Fibroblast of villous mesenchyme (primary cell): ENCODE measurements around the gene HIVEP3. TPM values are rescaled to one million over a fixed set of nuclear protein-coding genes. Genes with fewer than 3 reads are reported as not detected.
"Not testable (repeated sequence)": the region's sequence is repeated elsewhere in the genome, so short reads cannot be mapped to it uniquely, and the experiment has no call there.

Experiments
- DNase-seq: peaks from one replicate; pipeline ENCODE4 v3.0.0-alpha.2; 2010; ENCODE audit warnings: low read depth
- H3K4me3 ChIP-seq: 2 replicates; pipeline ENCODE4 v1.5.1; 2011; ENCODE audit warnings: low read depth, mild to moderate bottlenecking, low read length
- total RNA-seq: library from RNA; depleted of rRNA; stranded (reverse); fragments of >200 nt; gene quantifications from 2 replicates; pipeline ENCODE4 v1.2.3, GENCODE V29; 2012
- TF ChIP-seq, protein P1 (sequence below): IDR thresholded peaks from 2 replicates; pipeline ENCODE4 v1.5.1; 2012; ENCODE audit warnings: low read depth, mild to moderate bottlenecking, low read length; ENCODE audit not compliant: insufficient read depth

HIVEP3 gene
- total RNA-seq, 1 donor, result 0.86 TPM

DNA sequence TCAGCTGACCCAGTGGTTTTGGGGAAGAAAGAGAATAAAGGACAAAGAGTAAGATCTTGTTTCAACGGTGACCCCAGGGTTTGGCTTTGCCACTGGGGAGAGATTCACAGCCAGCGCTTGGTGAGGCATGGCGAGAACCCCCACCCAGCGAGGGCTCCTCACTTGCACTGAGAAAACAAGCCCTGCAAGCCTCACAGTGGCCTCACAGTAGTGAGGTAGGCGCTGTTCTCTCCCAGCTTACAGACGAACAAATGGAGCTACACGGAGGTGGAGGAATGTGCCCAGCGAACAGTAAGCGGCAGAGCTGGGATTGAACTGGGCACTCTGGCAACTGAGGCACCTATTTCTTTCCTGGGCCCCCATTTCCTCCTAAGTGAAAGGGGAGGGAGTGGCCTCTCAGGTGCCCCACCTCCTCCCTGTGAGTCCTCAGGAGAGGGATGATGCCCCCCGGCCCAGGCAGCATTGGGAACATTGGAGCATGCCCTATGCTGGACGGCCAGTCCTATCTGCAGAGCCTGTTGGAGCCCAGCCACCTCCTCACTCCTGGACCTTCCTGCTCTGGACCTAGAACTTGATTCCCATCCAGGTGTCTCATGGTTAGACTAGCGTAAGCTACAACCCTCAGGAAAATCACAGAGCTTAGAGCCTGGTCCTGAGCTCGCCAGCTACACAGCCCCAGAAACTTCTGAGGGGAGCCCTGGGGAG is 360.8 kb downstream of the HIVEP3 start:
- no peak for DNase-seq
- H3K4me3 ChIP-seq, result no peak overlapping the region
- TF ChIP-seq, protein P1, sequence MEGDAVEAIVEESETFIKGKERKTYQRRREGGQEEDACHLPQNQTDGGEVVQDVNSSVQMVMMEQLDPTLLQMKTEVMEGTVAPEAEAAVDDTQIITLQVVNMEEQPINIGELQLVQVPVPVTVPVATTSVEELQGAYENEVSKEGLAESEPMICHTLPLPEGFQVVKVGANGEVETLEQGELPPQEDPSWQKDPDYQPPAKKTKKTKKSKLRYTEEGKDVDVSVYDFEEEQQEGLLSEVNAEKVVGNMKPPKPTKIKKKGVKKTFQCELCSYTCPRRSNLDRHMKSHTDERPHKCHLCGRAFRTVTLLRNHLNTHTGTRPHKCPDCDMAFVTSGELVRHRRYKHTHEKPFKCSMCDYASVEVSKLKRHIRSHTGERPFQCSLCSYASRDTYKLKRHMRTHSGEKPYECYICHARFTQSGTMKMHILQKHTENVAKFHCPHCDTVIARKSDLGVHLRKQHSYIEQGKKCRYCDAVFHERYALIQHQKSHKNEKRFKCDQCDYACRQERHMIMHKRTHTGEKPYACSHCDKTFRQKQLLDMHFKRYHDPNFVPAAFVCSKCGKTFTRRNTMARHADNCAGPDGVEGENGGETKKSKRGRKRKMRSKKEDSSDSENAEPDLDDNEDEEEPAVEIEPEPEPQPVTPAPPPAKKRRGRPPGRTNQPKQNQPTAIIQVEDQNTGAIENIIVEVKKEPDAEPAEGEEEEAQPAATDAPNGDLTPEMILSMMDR, result no peak

DNA sequence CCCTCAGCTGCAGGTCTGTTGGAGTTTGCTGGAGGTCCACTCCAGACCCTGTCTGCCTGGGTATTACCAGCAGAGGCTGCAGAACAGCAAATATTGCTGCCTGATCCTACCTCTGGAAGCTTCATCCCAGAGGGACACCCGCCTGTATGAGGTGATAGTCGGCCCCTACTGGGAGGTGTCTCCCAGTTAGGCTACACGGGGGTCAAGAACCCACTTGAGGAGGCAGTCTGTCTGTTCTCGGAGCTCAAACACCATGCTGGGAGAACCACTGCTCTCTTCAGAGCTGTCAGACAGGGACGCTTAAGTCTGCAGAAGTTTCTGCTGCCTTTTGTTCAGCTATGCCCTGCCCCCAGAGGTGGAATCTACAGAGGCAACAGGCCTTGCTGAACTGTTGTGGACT is 364.0 kb downstream of the HIVEP3 start:
- not testable (repeated sequence) for H3K4me3 ChIP-seq

DNA sequence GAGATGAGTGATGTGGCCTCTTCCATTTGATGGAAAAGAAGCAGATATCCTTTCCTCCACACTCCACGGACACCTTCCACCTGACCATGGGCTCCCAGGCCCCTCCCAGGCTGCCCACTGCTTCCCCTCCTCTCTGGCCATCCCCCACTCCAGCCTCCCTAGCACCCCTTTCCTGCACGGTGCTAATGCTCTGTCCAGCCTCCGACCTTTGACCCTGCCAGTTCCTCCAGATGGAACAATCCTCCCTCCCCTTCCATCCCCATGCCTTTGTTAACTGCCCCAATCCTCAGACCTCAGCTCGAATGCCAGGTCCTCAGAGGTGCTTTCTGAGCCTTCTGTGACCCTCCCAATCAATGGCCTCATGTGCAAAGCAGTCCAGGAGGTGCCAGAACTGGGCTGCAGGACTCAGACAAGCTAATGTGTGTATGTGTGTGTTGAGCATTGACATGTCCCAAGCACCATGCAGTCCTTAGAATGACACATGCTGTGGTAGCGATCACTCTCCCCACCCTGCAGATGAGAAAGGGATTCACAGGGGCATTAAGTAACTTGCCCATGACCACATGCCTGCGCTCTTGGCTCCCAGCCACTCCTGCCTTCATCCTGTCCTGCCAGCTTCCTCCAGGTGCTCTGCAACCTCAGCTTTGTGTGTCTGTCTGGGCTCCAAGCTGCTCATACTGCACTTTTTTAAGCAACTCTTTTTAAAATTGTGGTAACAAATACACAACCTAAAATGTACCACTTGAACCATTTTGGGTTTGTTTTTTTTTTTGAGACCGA is 370.8 kb downstream of the HIVEP3 start:
- H3K4me3 ChIP-seq, result no peak overlapping the region
- TF ChIP-seq, protein P1, result no peak
- no peak for DNase-seq

More for the DNA sequence above, 364.0 kb downstream of the HIVEP3 start:
- DNase-seq, result not testable (repeated sequence)

DNA sequence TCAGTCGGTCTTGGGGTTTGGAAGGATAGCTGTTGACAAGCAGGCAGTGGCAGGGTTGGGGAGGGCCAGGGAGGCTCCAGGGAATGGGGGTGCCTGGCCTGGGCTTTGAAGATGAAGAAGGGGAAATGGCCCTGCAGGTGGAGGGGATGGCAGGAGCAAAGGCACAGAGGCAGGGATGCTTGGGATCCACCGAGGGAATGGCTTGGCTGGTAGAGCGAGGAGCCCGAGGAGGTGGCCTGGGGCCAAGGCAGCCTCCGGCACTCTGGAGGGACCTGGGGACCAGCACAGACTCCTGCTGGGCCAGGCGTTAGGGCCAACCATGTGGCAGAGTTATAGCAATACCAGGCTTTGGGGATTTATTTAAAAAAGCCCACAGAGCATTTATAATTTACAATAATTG is 371.4 kb downstream of the HIVEP3 start:
- DNase-seq, result no peak
- H3K4me3 ChIP-seq, result no peak overlapping the region
- TF ChIP-seq, protein P1, result no peak

DNA sequence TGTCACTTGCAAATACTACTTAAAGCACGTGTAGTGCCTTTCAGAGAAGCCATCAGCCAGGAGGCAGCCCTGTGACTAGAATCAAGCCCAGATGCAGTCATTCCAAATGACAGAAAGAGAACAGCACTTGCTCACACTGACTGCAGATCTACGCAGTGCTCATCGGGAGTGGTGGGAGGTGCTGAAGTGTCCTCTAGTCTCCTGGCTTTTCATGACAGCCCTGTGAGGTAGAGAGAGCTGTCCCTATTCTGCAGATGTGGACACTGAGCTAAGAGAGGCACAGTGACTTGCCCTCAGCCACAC is 371.9 kb downstream of the HIVEP3 start:
- no peak for DNase-seq
- H3K4me3 ChIP-seq, result no peak overlapping the region
- TF ChIP-seq, protein P1, result no peak

DNA sequence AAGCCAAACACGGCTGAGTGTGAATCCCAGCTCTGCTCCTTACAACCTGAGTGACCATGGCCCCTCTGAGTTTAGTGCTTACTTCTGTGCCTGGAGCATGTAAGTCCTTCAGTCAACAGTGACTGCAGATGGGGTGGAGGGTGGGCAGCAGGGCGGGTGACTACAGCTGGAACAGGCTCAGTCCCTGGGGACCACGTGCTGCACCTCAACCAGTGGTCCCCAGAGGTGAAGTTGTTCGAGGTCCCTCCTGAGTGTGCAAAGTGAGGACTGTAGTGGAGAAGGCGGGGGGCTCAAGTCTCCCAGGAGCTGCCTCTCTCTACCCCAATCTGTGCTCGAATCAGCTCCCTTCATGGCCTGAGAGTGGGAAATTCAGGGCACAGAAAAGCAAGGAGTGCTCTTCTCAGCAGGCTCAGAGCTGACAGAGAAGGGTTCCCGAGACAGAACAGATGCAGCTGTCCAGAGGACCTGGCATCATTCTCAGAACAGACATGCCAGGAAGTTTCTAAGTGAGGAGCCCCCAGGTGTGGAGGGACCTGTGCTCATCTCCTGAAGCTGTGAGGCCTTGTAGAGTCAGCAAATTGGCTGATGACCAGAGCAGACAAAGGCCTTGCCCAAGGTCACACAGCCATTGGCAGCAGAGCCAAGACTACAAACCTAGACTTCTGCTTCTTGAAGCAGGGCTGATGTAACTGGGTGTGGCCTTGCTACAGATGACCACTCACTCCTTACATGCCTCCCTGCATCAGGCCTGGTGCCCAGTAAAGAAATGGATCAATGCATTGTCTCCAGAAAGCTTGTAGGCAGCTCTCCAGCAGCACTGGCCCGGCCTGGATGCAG is 372.5 kb downstream of the HIVEP3 start:
- TF ChIP-seq, protein P1, result no peak
- H3K4me3 ChIP-seq, result no peak overlapping the region
- no peak for DNase-seq

DNA sequence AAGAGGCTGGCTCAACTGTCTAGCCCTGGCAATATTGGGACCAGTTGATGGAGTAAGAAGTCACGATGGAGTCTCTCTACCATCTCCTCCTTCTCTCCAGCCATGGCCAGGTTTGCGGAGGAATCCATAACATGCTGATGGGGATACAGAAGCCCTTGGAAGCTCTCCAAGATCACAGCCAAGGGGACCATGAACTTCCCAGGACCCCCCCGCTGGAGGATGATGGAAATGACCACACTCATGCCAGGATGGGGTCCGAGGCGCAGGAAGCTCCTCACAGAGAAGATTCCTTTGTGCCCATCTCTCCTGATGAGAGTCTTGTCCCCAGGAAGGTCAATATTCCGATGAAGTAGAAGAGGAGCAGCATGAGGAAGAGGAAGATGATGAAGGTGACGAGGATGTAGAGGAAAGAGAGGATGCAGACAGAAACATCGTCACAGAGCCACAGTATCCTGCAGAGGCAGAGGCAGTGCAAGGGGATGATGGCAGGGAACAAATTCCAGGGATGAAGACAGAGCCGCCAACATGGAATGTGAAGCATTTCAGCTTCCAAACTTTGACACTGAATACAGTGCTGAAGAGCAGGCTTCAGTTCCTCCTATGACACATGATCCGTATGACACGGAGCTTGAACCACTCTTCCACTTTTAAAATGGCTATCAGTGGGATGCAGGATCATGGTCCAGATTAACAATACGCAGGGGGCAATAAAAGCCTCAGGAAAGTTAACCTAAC is 376.4 kb downstream of the HIVEP3 start:
- no peak overlapping the region for H3K4me3 ChIP-seq
- DNase-seq, result no peak
- TF ChIP-seq, protein P1, result no peak
